K562 (cell line): ENCODE results near the gene TUBD1. TPM values are rescaled to one million over a fixed set of nuclear protein-coding genes. Genes with fewer than 3 reads are reported as not detected.

ENCODE experiments used
- CC2D1A ChIP-seq: fragments of 450-650 bp; IDR thresholded peaks from 2 replicates; pipeline ENCODE4 v1.6.1; 2017; ENCODE audit warnings: mild to moderate bottlenecking
- CHCHD3 ChIP-seq: fragments of 250-450 bp; sonication (Bioruptor Pico); IDR thresholded peaks from 2 replicates; pipeline ENCODE4 v2.1.2; 2022; ENCODE audit warnings: mild to moderate bottlenecking
- DPF2 ChIP-seq: fragments of 450-650 bp; IDR thresholded peaks from 2 replicates; pipeline ENCODE4 v1.6.1; 2016
- EHMT2 ChIP-seq: fragments of 450-650 bp; IDR thresholded peaks from 2 replicates; pipeline ENCODE4 v1.6.1; 2018; ENCODE audit warnings: antibody characterized with exemption
- ELK1 ChIP-seq: sonication (generic); formaldehyde crosslinking; IDR thresholded peaks from 2 replicates; pipeline ENCODE4 v1.8.1; 2022; ENCODE audit warnings: missing genetic modification reagents
- EZH2 ChIP-seq: IDR thresholded peaks from 2 replicates; pipeline ENCODE4 v1.6.1; 2012; ENCODE audit warnings: low read depth, mild to moderate bottlenecking, inconsistent platforms, low read length, borderline replicate concordance
- FOXK1 ChIP-seq: sonication (generic); formaldehyde crosslinking; IDR thresholded peaks from 2 replicates; pipeline ENCODE4 v1.8.0; 2022; ENCODE audit warnings: missing genetic modification reagents, mild to moderate bottlenecking, borderline replicate concordance
- ILK ChIP-seq: fragments of 450-650 bp; IDR thresholded peaks from 2 replicates; pipeline ENCODE4 v1.6.1; 2016; ENCODE audit warnings: missing genetic modification characterization, low read depth, mild to moderate bottlenecking, missing compliant biosample characterization, moderate library complexity, borderline replicate concordance
- JUN ChIP-seq, 2 experiments: sonication (generic) in 1 of 2; formaldehyde crosslinking in 1 of 2; IDR thresholded peaks; 2 replicates each; pipeline versions ENCODE4 v1.6.1 to v1.8.0; 2012 to 2022; ENCODE audit warnings: borderline replicate concordance in 2 of 2, mild to moderate bottlenecking in 2 of 2, improper control_type of control experiment in 1 of 2, low read depth in 1 of 2, low read length in 1 of 2, missing genetic modification reagents in 1 of 2
- MBD1 ChIP-seq: fragments of 250-450 bp; sonication (Bioruptor Pico); IDR thresholded peaks from 2 replicates; pipeline ENCODE4 v1.8.0; 2022; ENCODE audit warnings: inconsistent platforms
- MEIS2 ChIP-seq: fragments of 450-650 bp; IDR thresholded peaks from 2 replicates; pipeline ENCODE4 v1.6.1; 2014; ENCODE audit warnings: mild to moderate bottlenecking; ENCODE audit not compliant: partially characterized antibody
- NFE2 ChIP-seq: IDR thresholded peaks from 2 replicates; pipeline ENCODE4 v1.6.1; 2014; ENCODE audit warnings: antibody characterized with exemption, low read depth
- NR2F6 ChIP-seq: fragments of 450-650 bp; formaldehyde crosslinking; IDR thresholded peaks from 2 replicates; pipeline ENCODE4 v1.4.0; 2020; ENCODE audit warnings: mild to moderate bottlenecking
- OTX1 ChIP-seq: fragments of 450-650 bp; formaldehyde crosslinking; IDR thresholded peaks from 2 replicates; pipeline ENCODE4 v1.4.0; 2022; ENCODE audit warnings: mild to moderate bottlenecking
- RAD51 ChIP-seq: fragments of 450-650 bp; IDR thresholded peaks from 2 replicates; pipeline ENCODE4 v1.7.1; 2016; ENCODE audit warnings: low read depth, mild to moderate bottlenecking, borderline replicate concordance
- SETDB1 ChIP-seq: IDR thresholded peaks from one replicate; pipeline ENCODE4 v1.6.1; 2012; ENCODE audit warnings: low read length, control low read depth, inconsistent platforms
- ZBTB49 ChIP-seq: sonication (generic); formaldehyde crosslinking; IDR thresholded peaks from 2 replicates; pipeline ENCODE4 v1.8.0; 2022; ENCODE audit warnings: missing genetic modification reagents, mild to moderate bottlenecking, borderline replicate concordance
- ZKSCAN3 ChIP-seq: fragments of 250-450 bp; sonication (Bioruptor Pico); IDR thresholded peaks from 2 replicates; pipeline ENCODE4 v1.4.0; 2020
- ZNF224 ChIP-seq: sonication (generic); formaldehyde crosslinking; IDR thresholded peaks from 2 replicates; pipeline ENCODE4 v1.8.0; 2022; ENCODE audit warnings: mild to moderate bottlenecking, missing genetic modification reagents
- polyA plus RNA-seq, 8 experiments: library from polyadenylated mRNA; depleted of rRNA in 4 of 8; stranded (reverse) in 5 of 8; unstranded in 3 of 8; fragments of >200 nt; fragmentation: Nextera tagmentation in 2 of 8; fragmentation: Illumina TruSeq in 1 of 8; extraction: Ambion mirVana in 2 of 8; extraction: Trizol in 1 of 8; gene quantifications; 2 replicates each; pipeline versions ENCODE4 v1.2.1 to v1.2.3, GENCODE V29; 2011 to 2014; ENCODE audit warnings: inconsistent platforms in 1 of 8, missing spikeins in 1 of 8
- total RNA-seq, 7 experiments: library from RNA; depleted of rRNA in 6 of 7; stranded (reverse); fragments of >200 nt in 6 of 7; fragmentation: Illumina TruSeq in 2 of 7; extraction: Trizol in 2 of 7; gene quantifications; 2 replicates each; pipeline versions ENCODE4 v1.2.1 to v1.2.3, GENCODE V29; 2011 to 2021; ENCODE audit warnings: low replicate concordance in 1 of 7

The TUBD1 gene
- total and polyA plus RNA-seq, 9 of the 15 experiments (the other 6 are each of a cell fraction or from before 2014, with no cell fraction given): 10.8 to 35.3 (median 17.9) TPM

- TF ChIP-seq ZBTB49 (no peak), RAD51 (no peak), NR2F6 (no peak), DPF2 (no peak), MEIS2 (peak; percentile 99), ELK1 (CRISPR knock-in tag) (no peak), CC2D1A (no peak), JUN (IDR thresholded peaks at IDR 0.05; ENCODE audit: borderline replicate concordance, low read depth, low read length) (no peak), JUN (CRISPR knock-in tag; IDR thresholded peaks at IDR 0.05; ENCODE audit: borderline replicate concordance) (peak; percentile 90; the same call in 1 of the 2 replicates), ZKSCAN3 (CRISPR knock-in tag) (no peak), ZNF224 (no peak), CHCHD3 (CRISPR knock-in tag) (no peak), OTX1 (CRISPR knock-in tag) (0 out of 2 replicates have a peak, but pooled peaks have one; percentile 46), MBD1 (CRISPR knock-in tag) (no peak), NFE2 (peak; percentile 1; the same call in 1 of the 2 replicates), EHMT2 (no peak), SETDB1 (no peak), ILK (tag) (no peak), EZH2 (no peak), FOXK1 (CRISPR knock-in tag) (no peak; the same call in 1 of the 2 replicates)
These were observed at the start of gene TUBD1, which contains the start of gene RPS6KB1 (continued) for GRCh38 chr17:59892924-59893675.
